Inferior parietal cortex (tissue), 1 donor: ENCODE data around the gene PPP2R3B.
"Not testable (repeated sequence)": the region's sequence is repeated elsewhere in the genome, so short reads cannot be mapped to it uniquely, and the experiment has no call there.

Experiments used
- DNase-seq: peaks from one replicate; pipeline ENCODE4 v3.0.0-alpha.2; 2016; ENCODE audit errors: extremely low spot score

PPP2R3B gene

GRCh38 chrX:305781-306613 lies 80.7 kb downstream of the PPP2R3B start:
- DNase-seq: not testable (repeated sequence)

- DNase-seq: no peak
These were observed 83.7 kb downstream of the PPP2R3B start for GRCh38 chrX:302975-303374.

- no peak for DNase-seq
These were observed 86.4 kb downstream of the PPP2R3B start for GRCh38 chrX:300334-300733.

GRCh38 chrX:298993-299392 lies 87.7 kb downstream of the PPP2R3B start:
- no peak for DNase-seq

- no peak for DNase-seq
These were observed 91.6 kb downstream of the PPP2R3B start for GRCh38 chrX:295136-295535.

GRCh38 chrX:292900-293897 lies 93.5 kb downstream of the PPP2R3B start:
- DNase-seq: no peak

- DNase-seq: no peak
These were observed 95.3 kb downstream of the PPP2R3B start for GRCh38 chrX:291411-291901.

- no peak for DNase-seq
These were observed 96.1 kb downstream of the PPP2R3B start for GRCh38 chrX:290476-291166.

- no peak for DNase-seq
These were observed 98.1 kb downstream of the PPP2R3B start for GRCh38 chrX:288561-288991.

GRCh38 chrX:287670-288069 lies 99.0 kb downstream of the PPP2R3B start:
- no peak for DNase-seq

GRCh38 chrX:285076-285677 lies 101.5 kb downstream of the PPP2R3B start:
- no peak for DNase-seq
